DND-41 (cell line): Measurements from ENCODE around the gene CARD11.

Experiments
- CTCF ChIP-seq: IDR thresholded peaks from 2 replicates; pipeline ENCODE4 v1.5.1; 2012; ENCODE audit warnings: borderline replicate concordance, low read length, moderate library complexity, mild to moderate bottlenecking; ENCODE audit not compliant: poor library complexity, severe bottlenecking; ENCODE audit errors: extremely low read depth
- EZH2 ChIP-seq: IDR thresholded peaks from 3 replicates; pipeline ENCODE4 v1.6.1; 2012; ENCODE audit warnings: borderline replicate concordance, low read depth, mild to moderate bottlenecking, moderate library complexity, low read length, inconsistent platforms; ENCODE audit not compliant: severe bottlenecking

GRCh38 chr7:2860627-2861133 is 183.0 kb downstream of the CARD11 start:
- TF ChIP-seq CTCF (no peak), EZH2 (no peak)
